HG02678 (cell line): ENCODE measurements around the gene WASF3.
"Not testable (repeated sequence)": the region's sequence is repeated elsewhere in the genome, so short reads cannot be mapped to it uniquely, and the experiment has no call there.

Source experiments
- ATAC-seq: cut with Tn5 transposase; IDR thresholded peaks from one replicate; pipeline ENCODE4 v1.9.1; 2021; ENCODE audit warnings: mild to moderate bottlenecking, moderate library complexity; ENCODE audit not compliant: unreplicated experiment

WASF3 gene

GRCh38 chr13:26709461-26709860 lies 152.0 kb downstream of the WASF3 start:
- ATAC-seq, result no peak

DNA sequence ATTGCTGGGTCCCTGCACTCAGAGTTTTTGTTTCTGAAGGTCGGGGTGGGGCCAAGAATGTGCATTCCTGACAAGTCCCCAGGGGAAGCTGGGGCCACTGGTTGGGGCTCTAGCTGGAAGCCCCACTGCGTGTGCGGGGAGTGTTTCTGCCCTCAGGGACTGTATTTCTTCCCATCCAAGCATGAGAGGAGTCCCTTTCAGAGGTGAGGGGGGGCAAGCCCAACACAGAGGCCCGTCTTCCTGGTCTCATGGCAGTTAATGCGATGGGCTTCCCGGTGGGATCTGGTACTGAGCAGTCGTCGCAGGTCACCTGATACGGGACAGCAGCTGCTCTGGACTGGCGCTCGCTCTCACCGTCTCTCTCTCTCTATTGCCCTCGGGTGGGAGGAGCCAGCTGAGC lies 152.7 kb downstream of the WASF3 start:
- ATAC-seq, result no peak

DNA sequence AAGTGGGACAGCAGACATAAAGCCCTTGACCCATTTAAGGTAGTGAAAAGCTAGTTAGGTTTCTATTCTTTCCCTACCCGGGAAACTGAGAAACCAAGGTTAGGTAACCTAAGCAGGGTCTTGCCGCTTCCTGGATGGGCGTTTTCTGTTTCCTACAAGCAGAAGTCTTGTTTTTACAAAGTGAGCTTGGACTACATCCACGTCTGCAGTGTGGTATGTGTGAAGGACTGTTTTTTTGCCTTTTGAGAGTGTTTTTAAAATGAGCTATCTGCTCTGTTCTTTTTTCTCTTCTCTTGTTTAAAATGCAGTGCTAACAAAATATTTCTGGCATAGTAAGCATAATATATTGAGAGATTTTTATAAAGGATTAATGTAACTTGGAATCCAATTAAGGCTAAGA lies 153.7 kb downstream of the WASF3 start:
- ATAC-seq, result no peak

DNA sequence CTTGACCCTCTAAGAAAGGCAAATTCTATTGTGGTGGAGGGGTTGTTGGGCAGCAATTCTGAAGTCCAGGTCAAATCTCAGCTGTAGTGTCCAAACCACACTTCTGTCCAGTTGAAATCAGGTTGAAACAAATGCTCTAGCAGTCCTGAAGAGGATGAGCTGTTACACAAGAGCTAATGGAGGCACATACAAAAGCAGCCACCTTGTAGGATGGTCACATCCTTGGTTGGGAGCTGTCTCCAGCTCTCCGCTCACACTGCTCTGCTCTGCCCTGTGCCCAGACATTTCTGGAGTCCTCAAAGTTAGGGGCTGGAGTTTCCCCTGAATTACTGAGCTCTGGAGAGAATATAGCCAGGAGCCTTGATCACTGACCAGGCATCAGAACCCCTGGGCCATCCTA lies 155.9 kb downstream of the WASF3 start:
- ATAC-seq, result no peak

GRCh38 chr13:26716984-26717383 lies 159.5 kb downstream of the WASF3 start:
- no peak for ATAC-seq

DNA sequence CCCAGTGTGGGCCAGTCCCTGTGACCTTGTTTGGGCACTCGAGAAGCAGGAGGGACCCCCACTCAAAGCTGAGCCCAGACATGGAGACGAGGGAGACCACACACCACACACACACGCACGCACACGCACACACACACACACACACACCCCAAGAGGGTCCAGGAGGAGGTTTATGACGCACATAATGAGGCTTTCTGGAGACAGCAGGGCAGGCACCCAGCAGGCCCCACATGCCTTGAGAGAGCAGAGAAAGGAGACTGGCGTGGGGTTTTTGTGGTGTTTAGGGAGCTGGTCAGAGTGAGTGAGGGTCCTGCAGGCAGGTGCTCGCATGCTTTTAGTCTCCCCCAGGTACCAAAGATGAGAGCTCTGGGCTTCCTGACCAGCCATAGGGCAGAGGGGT lies 160.7 kb downstream of the WASF3 start:
- ATAC-seq, result no peak

DNA sequence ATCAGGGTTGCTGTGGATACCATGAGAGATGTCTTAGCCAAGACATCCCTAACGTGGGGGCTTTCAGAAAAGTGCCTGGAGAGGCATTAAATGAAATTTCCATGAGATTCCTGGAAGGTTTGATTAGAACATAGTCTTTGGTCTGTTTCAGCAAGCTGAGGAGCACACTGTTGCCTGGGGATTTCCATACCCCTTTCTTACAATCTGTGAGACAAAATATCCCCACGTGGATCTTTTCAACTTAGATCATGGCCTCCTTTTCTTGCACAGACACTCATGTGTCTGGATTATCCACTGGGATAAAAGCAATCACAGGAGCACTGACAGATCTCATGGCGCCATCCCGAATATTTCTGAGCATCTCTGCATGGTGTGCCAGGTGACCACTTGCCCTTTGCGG lies 161.4 kb downstream of the WASF3 start:
- no peak for ATAC-seq

GRCh38 chr13:26719356-26719945 lies 162.0 kb downstream of the WASF3 start:
- ATAC-seq, result no peak

DNA sequence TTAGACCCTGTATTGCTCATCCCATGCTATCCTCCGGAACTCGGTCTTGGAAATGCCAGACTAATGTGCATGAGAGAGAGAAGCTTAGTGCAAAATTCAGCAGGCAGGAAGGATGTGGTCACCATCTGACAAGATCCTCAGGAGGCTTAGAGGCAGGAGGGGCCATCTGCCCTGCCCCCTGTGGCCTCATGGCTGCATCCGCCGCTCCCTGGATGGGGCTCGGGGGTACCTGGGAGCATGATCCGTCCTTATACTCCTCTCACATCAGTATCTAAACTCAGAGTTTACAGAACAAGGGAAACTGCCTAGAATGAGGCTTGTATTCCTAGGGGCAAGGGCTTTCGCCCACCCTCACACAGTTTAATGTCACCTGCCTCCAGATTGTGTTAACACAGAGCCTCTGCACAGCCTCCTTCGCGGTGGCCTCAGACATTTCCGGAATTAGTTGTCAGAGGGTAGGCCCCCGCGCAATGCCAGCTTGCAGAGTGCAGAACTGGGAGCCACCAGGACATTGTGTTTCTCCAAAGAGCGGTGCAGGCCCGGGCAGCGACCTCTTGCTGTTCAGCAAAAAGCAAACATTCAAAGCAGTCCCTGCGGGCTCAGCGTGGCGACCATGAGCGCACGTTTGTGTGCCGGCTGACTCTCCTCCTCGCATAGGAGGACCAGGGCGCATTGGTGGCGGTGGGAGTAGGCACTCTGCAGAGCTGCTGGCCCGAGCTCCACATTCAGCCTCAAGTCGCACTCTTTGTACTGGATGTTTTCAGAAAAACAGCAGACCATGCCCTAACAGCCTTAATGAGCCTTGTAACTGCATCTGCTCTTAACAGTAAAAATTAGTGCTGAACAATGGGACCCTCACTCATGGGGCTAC lies 164.0 kb downstream of the WASF3 start:
- ATAC-seq, result no peak

GRCh38 chr13:26722321-26722720 lies 164.8 kb downstream of the WASF3 start:
- ATAC-seq, result no peak

DNA sequence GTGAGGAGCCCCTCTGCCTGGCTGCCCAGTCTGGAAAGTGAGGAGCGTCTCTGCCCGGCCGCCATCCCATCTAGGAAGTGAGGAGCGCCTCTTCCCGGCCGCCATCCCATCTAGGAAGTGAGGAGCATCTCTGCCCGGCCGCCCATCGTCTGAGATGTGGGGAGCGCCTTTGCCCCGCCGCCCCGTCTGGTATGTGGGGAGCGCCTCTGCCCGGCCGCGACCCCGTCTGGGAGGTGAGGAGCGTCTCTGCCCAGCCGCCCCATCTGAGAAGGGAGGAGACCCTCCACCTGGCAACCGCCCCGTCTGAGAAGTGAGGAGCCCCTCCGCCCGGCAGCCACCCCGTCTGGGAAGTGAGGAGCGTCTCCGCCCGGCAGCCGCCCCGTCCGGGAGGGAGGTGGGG lies 166.1 kb downstream of the WASF3 start:
- not testable (repeated sequence) for ATAC-seq

DNA sequence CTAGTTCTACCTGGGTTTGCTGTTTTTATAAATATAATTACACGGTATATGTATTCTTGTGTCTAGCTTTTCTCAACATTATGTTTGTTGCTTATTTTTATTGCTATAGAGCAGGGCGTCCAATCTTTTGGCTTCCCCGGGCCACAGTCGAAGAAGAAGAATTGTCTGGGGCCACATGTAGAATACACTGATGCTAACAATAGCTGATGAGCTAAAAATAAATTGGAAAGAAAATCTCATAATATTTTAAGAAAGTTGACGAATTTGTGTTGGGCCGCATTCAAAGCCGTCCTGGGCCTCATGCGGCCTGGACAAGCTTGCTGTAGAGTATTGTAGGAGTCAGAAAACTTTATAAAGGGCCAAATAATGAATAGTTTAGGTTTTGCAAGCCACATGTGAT lies 169.2 kb downstream of the WASF3 start:
- ATAC-seq, result no peak

DNA sequence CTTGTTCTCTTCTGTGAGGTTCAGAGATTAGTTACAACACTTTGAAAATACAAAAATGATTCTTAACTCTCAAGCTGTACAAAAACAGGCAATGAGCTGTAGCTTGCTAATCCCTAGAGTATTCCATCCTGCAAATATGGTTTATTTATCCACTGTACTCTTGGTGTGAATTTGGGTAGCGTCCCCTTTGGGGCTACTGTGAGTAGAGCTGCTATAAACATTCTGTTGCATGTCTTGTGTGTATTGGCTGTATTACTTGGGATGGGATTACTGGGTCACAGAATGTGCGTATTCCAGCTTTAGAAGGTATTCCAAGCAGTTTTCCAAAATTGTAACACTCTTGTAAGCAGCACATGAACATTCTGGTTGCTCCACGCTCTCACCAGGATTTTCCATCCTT lies 169.6 kb downstream of the WASF3 start:
- ATAC-seq, result no peak

DNA sequence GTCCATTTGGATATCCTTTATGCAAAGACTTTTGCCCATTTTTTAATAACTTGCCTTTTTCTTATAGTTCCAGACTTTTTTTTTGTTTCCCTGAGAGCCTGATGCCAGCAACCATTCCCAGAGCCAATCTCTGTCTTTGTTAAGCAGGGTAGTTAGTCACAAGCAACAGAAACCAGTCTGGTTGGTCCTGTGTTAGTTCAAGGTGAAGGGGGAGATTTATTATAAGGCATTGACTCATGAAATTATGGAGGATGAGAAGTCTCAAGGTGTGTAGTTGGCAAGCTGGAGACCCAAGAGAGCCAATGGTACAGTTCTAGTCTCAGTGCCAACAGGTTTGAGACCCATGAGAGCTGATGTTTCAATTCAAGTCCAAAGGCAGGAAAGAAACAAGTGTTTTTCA lies 170.2 kb downstream of the WASF3 start:
- ATAC-seq, result no peak

DNA sequence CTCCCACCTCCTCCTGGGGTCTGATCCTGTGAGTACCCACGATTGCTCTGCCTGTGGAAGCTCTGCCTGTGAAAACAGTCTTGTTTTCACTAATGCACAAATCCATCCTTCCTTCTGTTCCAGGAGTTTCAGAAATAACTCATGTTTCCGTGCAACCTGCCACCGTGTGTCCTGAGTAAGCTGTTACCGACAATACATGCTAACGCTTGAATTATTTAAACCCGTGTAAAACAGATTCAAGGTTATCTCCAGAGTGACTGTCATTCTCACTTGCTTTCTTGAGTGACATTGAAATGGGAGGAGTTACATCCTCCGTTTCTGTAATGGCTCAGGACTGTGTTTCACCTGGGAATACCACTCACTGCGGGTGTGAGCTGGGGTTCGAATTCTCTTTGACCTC lies 178.2 kb downstream of the WASF3 start:
- ATAC-seq, result no peak
